Activated T-cell treated with anti-CD3 and anti-CD28 coated beads, Interleukin-2, amount 50 U/mL, for 72 hours (primary cell): ENCODE results near the gene LDLRAD3. TPM values are rescaled to one million over a fixed set of nuclear protein-coding genes. Genes with fewer than 3 reads are reported as not detected.

ENCODE experiments used
- ATAC-seq, 2 donors: fragments of 150-1000 bp; cut with Tn5 transposase; replicated peaks in 1 of 2; 2 replicates each; pipeline ENCODE4 v1.10.0; 2021; ENCODE audit warnings: moderate library complexity in 2 of 2, mild to moderate bottlenecking in 1 of 2
- DNase-seq, 2 donors: peaks; one replicate each; pipeline ENCODE4 v3.0.0; 2021 to 2022; ENCODE audit warnings: mixed read lengths in 1 of 2
- H3K27ac Mint-ChIP-seq: one replicate; pipeline ENCODE4 v1.8.0; 2022; ENCODE audit warnings: mild to moderate bottlenecking, moderate library complexity, mixed read lengths
- H3K27me3 Mint-ChIP-seq: one replicate; pipeline ENCODE4 v1.8.0; 2022; ENCODE audit warnings: low read depth, mixed read lengths
- H3K36me3 Mint-ChIP-seq, 2 donors: one replicate each; pipeline ENCODE4 v1.8.0; 2022; ENCODE audit warnings: mixed read lengths in 2 of 2, mild to moderate bottlenecking in 1 of 2; ENCODE audit not compliant: insufficient read depth in 2 of 2
- H3K4me1 Mint-ChIP-seq: one replicate; pipeline ENCODE4 v1.8.0; 2022; ENCODE audit warnings: low read depth, mixed read lengths
- H3K4me3 Mint-ChIP-seq, 2 donors: one replicate each; pipeline ENCODE4 v1.8.0; 2022; ENCODE audit warnings: mild to moderate bottlenecking in 2 of 2, mixed read lengths in 2 of 2, moderate library complexity in 2 of 2
- H3K9me3 Mint-ChIP-seq, 2 donors: one replicate each; pipeline ENCODE4 v1.8.0; 2022; ENCODE audit warnings: mixed read lengths in 2 of 2
- total RNA-seq, 2 donors: library from RNA; stranded (reverse); gene quantifications; one replicate each; pipeline ENCODE4 v1.2.3, GENCODE V29; 2022

Gene LDLRAD3
- total RNA-seq, 2 donors from 2014 or later = not detected

DNA sequence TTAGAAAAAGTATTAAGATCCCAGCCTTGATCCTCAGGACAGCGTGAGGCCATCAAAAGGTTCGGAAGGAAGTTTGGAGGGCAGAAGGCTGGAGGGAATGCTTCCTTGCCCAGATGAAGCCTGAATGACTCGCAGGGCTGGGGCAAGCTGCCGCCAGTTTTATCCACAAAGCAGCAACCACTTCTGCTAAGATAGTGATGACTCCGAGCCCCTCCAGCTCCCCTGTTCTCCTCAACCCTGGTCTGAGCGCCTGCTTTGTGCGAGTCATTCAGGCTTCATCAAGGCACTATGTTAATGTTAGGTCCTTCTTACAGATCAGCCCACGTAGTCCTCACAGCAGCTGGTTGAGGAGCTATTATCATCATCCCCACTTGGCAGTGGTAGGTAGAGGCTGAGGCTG is 186.5 kb downstream of the LDLRAD3 start:
- H3K4me1 Mint-ChIP-seq = no peaks in the 10 kb centered on the region
- no peak overlapping the region for H3K4me3 Mint-ChIP-seq
- H3K9me3 Mint-ChIP-seq = no peaks in the 10 kb centered on the region
- peaks cover 8% of the 10 kb centered on the region for H3K27me3 Mint-ChIP-seq
- H3K27ac Mint-ChIP-seq = no peak overlapping the region
- no peaks in the 10 kb centered on the region for H3K36me3 Mint-ChIP-seq
- DNase-seq = no peak
- ATAC-seq = no peak

GRCh38 chr11:36131721-36132397 is 188.0 kb downstream of the LDLRAD3 start:
- Mint-ChIP-seq H3K9me3 (no peaks in the 10 kb centered on the region), H3K36me3 (no peaks in the 10 kb centered on the region), H3K27me3 (peaks cover 8% of the 10 kb centered on the region), H3K27ac (no peak overlapping the region), H3K4me1 (no peaks in the 10 kb centered on the region), H3K4me3 (no peak overlapping the region)
- peak; percentile 10 for DNase-seq
- ATAC-seq = no peak

DNA sequence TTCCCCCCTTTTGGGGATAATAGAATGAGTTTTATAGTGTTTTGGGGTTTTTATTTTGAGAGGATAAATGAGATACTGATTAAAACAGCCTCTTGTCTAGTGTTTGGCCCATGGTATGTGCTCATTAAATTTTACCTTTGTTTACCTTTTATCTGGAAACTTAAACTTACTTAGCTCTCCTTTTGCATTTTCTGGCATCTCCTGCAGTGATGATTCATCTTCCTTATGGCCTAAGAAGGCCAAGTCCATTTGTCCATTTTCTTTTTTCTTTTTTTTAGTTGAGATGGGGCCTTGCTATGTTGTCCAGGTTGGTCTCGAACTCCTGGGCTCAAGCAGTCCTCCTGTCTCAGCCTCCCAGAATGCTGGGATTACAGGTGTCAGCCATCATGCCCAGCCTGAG is 189.1 kb downstream of the LDLRAD3 start:
- Mint-ChIP-seq H3K9me3 (no peaks in the 10 kb centered on the region), H3K4me1 (no peaks in the 10 kb centered on the region), H3K36me3 (no peaks in the 10 kb centered on the region), H3K27me3 (peaks cover 1% of the 10 kb centered on the region), H3K27ac (no peak overlapping the region), H3K4me3 (no peak overlapping the region)
- ATAC-seq = no peak
- DNase-seq = no peak

- H3K9me3 Mint-ChIP-seq = no peaks in the 10 kb centered on the region
- no peak overlapping the region for H3K27ac Mint-ChIP-seq
- DNase-seq (no peak), ATAC-seq (no peak)
- H3K27me3 Mint-ChIP-seq = peaks cover 6% of the 10 kb centered on the region
- H3K36me3 Mint-ChIP-seq = no peaks in the 10 kb centered on the region
- no peaks in the 10 kb centered on the region for H3K4me1 Mint-ChIP-seq
- no peak overlapping the region for H3K4me3 Mint-ChIP-seq
Measured at GRCh38 chr11:36135076-36135475, 191.2 kb downstream of the LDLRAD3 start.

GRCh38 chr11:36139767-36140166 is 195.9 kb downstream of the LDLRAD3 start:
- H3K4me1 Mint-ChIP-seq = no peaks in the 10 kb centered on the region
- H3K27ac Mint-ChIP-seq = no peak overlapping the region
- H3K4me3 Mint-ChIP-seq = no peak overlapping the region
- no peak for DNase-seq
- ATAC-seq = no peak
- H3K9me3 Mint-ChIP-seq = no peaks in the 10 kb centered on the region
- peaks cover 0 to 1% of the 10 kb centered on the region in 2 donors for H3K36me3 Mint-ChIP-seq
- H3K27me3 Mint-ChIP-seq = peaks cover 6% of the 10 kb centered on the region

DNA sequence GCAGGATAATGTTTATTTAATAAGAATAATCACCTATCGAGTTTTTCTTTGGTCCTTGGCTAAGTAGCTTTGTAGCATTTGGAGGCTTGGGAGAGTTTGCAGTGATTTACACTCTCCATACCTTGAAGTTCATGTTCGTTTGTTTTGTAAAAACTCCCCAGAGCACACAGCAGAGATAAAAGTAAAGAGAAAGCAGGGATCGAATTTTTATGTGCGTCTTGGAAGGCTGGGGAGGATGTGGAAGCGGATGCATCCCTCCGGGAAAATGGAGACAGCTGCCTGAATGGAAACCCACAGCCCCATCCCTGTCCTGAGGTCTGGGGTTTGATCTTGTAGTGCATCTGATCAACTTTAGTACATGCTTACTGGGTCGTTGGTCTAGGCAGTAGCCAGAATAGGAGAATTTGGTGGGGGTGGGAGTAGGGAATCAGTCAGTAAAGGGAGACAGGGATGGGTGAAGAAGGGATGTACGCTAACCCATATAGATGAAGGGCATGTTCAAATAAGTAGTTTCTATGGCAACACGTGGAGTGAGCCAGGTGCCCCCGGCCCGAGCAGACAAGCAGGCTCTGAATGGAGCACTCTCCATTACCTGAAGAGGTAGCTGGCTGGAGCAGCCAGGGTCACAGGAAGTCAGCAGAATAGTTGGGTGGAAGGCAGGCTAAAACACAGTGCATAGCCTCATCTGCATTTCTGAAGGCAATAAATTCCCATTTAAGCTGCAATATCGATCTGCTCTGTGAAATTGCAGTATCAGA is 197.5 kb downstream of the LDLRAD3 start:
- H3K27me3 Mint-ChIP-seq = peaks cover 6% of the 10 kb centered on the region
- no peaks in the 10 kb centered on the region for H3K9me3 Mint-ChIP-seq
- ATAC-seq (no peak), DNase-seq (no peak)
- no peak overlapping the region for H3K4me3 Mint-ChIP-seq
- H3K36me3 Mint-ChIP-seq = peaks cover 0 to 1% of the 10 kb centered on the region in 2 donors
- H3K4me1 Mint-ChIP-seq = no peaks in the 10 kb centered on the region
- H3K27ac Mint-ChIP-seq = no peak overlapping the region

GRCh38 chr11:36141956-36142355 is 198.1 kb downstream of the LDLRAD3 start:
- no peak for DNase-seq
- Mint-ChIP-seq H3K4me1 (no peaks in the 10 kb centered on the region), H3K4me3 (no peak overlapping the region), H3K36me3 (peaks cover 0 to 1% of the 10 kb centered on the region in 2 donors), H3K27ac (no peak overlapping the region), H3K9me3 (no peaks in the 10 kb centered on the region), H3K27me3 (peaks cover 6% of the 10 kb centered on the region)
- no peak for ATAC-seq

GRCh38 chr11:36142439-36142838 is 198.6 kb downstream of the LDLRAD3 start:
- DNase-seq = no peak
- Mint-ChIP-seq H3K27me3 (peaks cover 6% of the 10 kb centered on the region), H3K27ac (no peak overlapping the region), H3K4me3 (no peak overlapping the region), H3K9me3 (no peaks in the 10 kb centered on the region), H3K4me1 (no peaks in the 10 kb centered on the region), H3K36me3 (peaks cover 0 to 1% of the 10 kb centered on the region in 2 donors)
- no peak for ATAC-seq

DNA sequence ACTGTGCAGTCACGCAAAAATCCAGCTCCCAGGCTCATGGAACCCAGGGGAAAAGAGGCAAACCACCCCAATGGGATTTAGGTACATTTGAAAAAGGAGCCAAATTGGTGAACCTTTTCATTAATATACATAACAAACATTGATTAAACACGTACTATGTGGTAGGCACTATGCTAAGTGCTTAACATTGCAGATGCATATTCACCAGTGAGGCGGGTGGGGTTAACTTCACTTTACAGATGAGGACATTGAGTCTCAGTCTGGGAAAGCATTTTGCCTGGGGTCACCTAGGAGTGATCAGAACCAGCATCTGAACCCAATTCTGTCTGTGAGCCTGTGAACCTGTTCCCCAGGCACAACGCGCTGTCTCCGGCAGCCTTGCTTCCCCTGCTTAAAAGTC is 199.0 kb downstream of the LDLRAD3 start:
- H3K36me3 Mint-ChIP-seq = peaks cover 0 to 1% of the 10 kb centered on the region in 2 donors
- H3K9me3 Mint-ChIP-seq = no peaks in the 10 kb centered on the region
- DNase-seq = no peak
- H3K4me3 Mint-ChIP-seq = no peak overlapping the region
- H3K27me3 Mint-ChIP-seq = peaks cover 6% of the 10 kb centered on the region
- no peaks in the 10 kb centered on the region for H3K4me1 Mint-ChIP-seq
- no peak for ATAC-seq
- no peak overlapping the region for H3K27ac Mint-ChIP-seq

- H3K4me3 Mint-ChIP-seq = no peak overlapping the region
- no peak overlapping the region for H3K27ac Mint-ChIP-seq
- no peaks in the 10 kb centered on the region for H3K9me3 Mint-ChIP-seq
- no peak for ATAC-seq
- peaks cover 17% of the 10 kb centered on the region for H3K4me1 Mint-ChIP-seq
- no peak for DNase-seq
- no peaks in the 10 kb centered on the region for H3K36me3 Mint-ChIP-seq
- peaks cover 14% of the 10 kb centered on the region for H3K27me3 Mint-ChIP-seq
Measured at GRCh38 chr11:36146437-36146836, 202.6 kb downstream of the LDLRAD3 start.

GRCh38 chr11:36147491-36147890 is 203.6 kb downstream of the LDLRAD3 start:
- H3K36me3 Mint-ChIP-seq = no peaks in the 10 kb centered on the region
- H3K4me3 Mint-ChIP-seq = no peak overlapping the region
- H3K9me3 Mint-ChIP-seq = no peaks in the 10 kb centered on the region
- H3K27me3 Mint-ChIP-seq = peaks cover 20% of the 10 kb centered on the region
- H3K27ac Mint-ChIP-seq = no peak overlapping the region
- DNase-seq (no peak), ATAC-seq (no peak)
- peaks cover 17% of the 10 kb centered on the region for H3K4me1 Mint-ChIP-seq

- peaks cover 32% of the 10 kb centered on the region for H3K27me3 Mint-ChIP-seq
- H3K9me3 Mint-ChIP-seq = no peaks in the 10 kb centered on the region
- peak overlapping the region in 1 of 2 donors; percentile 18 for H3K4me3 Mint-ChIP-seq
- no peaks in the 10 kb centered on the region for H3K36me3 Mint-ChIP-seq
- peaks cover 17% of the 10 kb centered on the region for H3K4me1 Mint-ChIP-seq
- ATAC-seq (no peak), DNase-seq (no peak)
- H3K27ac Mint-ChIP-seq = no peak overlapping the region
Measured at GRCh38 chr11:36148701-36149100, 204.8 kb downstream of the LDLRAD3 start.

- no peaks in the 10 kb centered on the region for H3K9me3 Mint-ChIP-seq
- no peak overlapping the region for H3K27ac Mint-ChIP-seq
- H3K4me3 Mint-ChIP-seq = no peak overlapping the region
- H3K4me1 Mint-ChIP-seq = peaks cover 17% of the 10 kb centered on the region
- peaks cover 32% of the 10 kb centered on the region for H3K27me3 Mint-ChIP-seq
- no peaks in the 10 kb centered on the region for H3K36me3 Mint-ChIP-seq
- peak; percentile 100 for ATAC-seq
- peak; percentile 57 to 72 for DNase-seq
Measured at GRCh38 chr11:36149538-36150242, 205.8 kb downstream of the LDLRAD3 start.
